Right ventricle myocardium inferior (tissue), 1 donor: Measurements from ENCODE around the gene LSM6. TPM values are rescaled to one million over a fixed set of nuclear protein-coding genes. Genes with fewer than 3 reads are reported as not detected.

Experiments
- ATAC-seq: fragments of 200-7000 bp; cut with Tn5 transposase; one replicate; pipeline ENCODE4 v1.9.1; 2020; ENCODE audit warnings: mild to moderate bottlenecking, moderate library complexity
- DNase-seq: peaks from one replicate; pipeline ENCODE4 v3.0.0; 2021; ENCODE audit errors: missing footprints
- intact Hi-C: fragments of 100-400 bp; cut with DNase I; formaldehyde crosslinking; loops from one replicate; pipeline ENCODE4 v1.11.0; 2022
- total RNA-seq: library from RNA; stranded (reverse); fragmentation: NEBNext Ultra II Directional; extraction: Animal tissue kit (Norgen Biotek cat#: 25700); gene quantifications from one replicate; pipeline ENCODE4 v1.2.1, GENCODE V29; 2021
- donor health status: DM: no; HTN: yes; CAD: no; lungs with severe emphysema.

Gene LSM6
- total RNA-seq, 1 donor from 2014 or later, result 14.8 TPM

DNA sequence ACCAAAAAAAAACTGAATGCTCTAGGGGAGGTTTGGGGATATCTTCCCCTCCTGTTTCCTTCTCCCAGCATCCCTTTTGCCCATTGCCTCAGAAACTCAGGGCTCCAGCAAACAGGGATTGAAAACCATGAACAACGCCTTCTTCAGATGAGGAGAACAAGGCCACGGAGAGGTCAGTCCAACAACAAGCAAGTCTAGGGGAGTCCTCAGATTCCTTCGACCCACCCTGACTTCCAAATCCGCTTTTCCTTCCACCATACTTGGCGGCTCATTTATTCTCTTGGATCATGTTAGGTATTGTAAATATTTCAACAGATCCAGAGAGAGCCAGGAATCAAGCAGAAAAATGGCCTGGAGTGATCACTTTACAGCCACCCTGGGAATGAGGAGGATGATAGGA is 60.7 kb downstream of the LSM6 start:
- intact Hi-C loops, result no loop called here
- ATAC-seq (no peak), DNase-seq (no peak)

DNA sequence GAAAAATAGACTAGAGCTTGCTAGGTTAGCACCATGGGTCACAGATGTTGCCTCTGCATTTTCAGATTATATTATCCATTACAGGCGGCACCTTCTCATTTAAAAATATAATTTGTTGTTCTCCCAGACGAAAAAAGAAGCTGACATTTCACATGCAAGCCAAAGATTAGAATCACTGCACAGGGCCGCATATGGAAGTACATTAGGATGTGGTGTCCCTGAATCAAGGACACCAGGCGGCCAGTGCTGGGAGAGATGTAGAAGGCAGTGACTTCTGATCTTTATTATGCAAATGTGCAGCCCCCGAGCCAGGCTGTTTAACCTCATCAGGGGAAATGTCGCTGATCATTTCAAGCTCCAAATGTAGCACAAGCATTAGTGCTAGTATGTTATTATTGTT is 61.6 kb downstream of the LSM6 start:
- ATAC-seq (no peak), DNase-seq (no peak)
- intact Hi-C loops, result no loop called here

DNA sequence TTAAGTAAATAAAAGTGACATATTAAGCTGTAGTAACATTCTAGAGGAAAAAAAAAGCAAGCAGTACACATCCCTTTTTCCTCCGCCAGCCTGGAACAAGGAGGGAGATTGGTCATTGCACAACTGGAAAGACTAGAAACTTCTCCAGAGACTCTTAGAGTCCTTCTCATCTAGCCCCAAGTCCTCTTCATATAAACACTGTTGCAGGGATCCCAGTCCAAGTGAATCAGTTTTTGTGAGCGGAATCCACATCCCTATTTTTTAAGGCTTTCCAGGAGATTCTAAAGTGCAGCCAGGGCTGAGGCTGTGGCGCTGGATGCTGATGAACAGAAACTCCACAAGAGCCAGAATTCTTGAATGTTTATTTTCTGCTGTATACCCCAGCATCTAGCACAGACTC is 62.6 kb downstream of the LSM6 start:
- DNase-seq (no peak), ATAC-seq (no peak)
- intact Hi-C loops, result no loop called here

Other genes with a start within 250 kb of the LSM6 start
- 11.9 TPM for gene ZNF827, start 236.9 kb upstream of the LSM6 start, total RNA-seq
- not detected for gene REELD1, start 38.8 kb downstream of the LSM6 start, total RNA-seq